ENCODE data around the gene CNTN1. TPM values are rescaled to one million over a fixed set of nuclear protein-coding genes. Genes with fewer than 3 reads are reported as not detected.

The CNTN1 gene
- total and polyA plus RNA-seq, 2 experiments from 2014 or later: 4.2 to 4.7 TPM

- no peak overlapping the region for H3K27ac ChIP-seq
- DNase-seq (ENCODE audit: low read depth in 1 of 2, low spot score in 1 of 2): no peak
- no peaks in the 10 kb centered on the region for H3K36me3 ChIP-seq
- no peaks in the 10 kb centered on the region for H3K9me3 ChIP-seq (ENCODE audit: low read depth)
- H3K4me3 ChIP-seq: no peak overlapping the region
- no peaks in the 10 kb centered on the region for H3K27me3 ChIP-seq
- TF ChIP-seq CTCF (IDR thresholded peaks at IDR 0.05; ENCODE audit: low read depth, low read length): no peak
- H3K4me1 ChIP-seq (ENCODE audit: low read depth): no peaks in the 10 kb centered on the region
These were observed 296.1 kb downstream of the CNTN1 start for GRCh38 chr12:40988355-40988754.

GRCh38 chr12:40988824-40989223 is 296.6 kb downstream of the CNTN1 start:
- DNase-seq (ENCODE audit: low read depth in 1 of 2, low spot score in 1 of 2): no peak
- no peak for TF ChIP-seq CTCF (IDR thresholded peaks at IDR 0.05; ENCODE audit: low read depth, low read length)
- H3K9me3 ChIP-seq (ENCODE audit: low read depth): no peaks in the 10 kb centered on the region
- H3K27me3 ChIP-seq: no peaks in the 10 kb centered on the region
- no peak overlapping the region for H3K27ac ChIP-seq
- no peaks in the 10 kb centered on the region for H3K36me3 ChIP-seq
- no peaks in the 10 kb centered on the region for H3K4me1 ChIP-seq (ENCODE audit: low read depth)
- H3K4me3 ChIP-seq: no peak overlapping the region

- no peaks in the 10 kb centered on the region for H3K27me3 ChIP-seq
- H3K4me1 ChIP-seq (ENCODE audit: low read depth): no peaks in the 10 kb centered on the region
- no peaks in the 10 kb centered on the region for H3K9me3 ChIP-seq (ENCODE audit: low read depth)
- no peaks in the 10 kb centered on the region for H3K36me3 ChIP-seq
- TF ChIP-seq CTCF (IDR thresholded peaks at IDR 0.05; ENCODE audit: low read depth, low read length): no peak
- H3K4me3 ChIP-seq: no peak overlapping the region
- no peak overlapping the region for H3K27ac ChIP-seq
- no peak for DNase-seq (ENCODE audit: low read depth in 1 of 2, low spot score in 1 of 2)
These were observed 297.5 kb downstream of the CNTN1 start for GRCh38 chr12:40989785-40990184.

- DNase-seq (ENCODE audit: low read depth in 1 of 2, low spot score in 1 of 2): no peak
- no peaks in the 10 kb centered on the region for H3K36me3 ChIP-seq
These were observed 299.9 kb downstream of the CNTN1 start for GRCh38 chr12:40992158-40992557.

GRCh38 chr12:40992674-40993073 is 300.4 kb downstream of the CNTN1 start:
- H3K9me3 ChIP-seq (ENCODE audit: low read depth): no peaks in the 10 kb centered on the region
- H3K4me3 ChIP-seq: no peak overlapping the region
- no peak for DNase-seq (ENCODE audit: low read depth in 1 of 2, low spot score in 1 of 2)
- no peak overlapping the region for H3K27ac ChIP-seq
- H3K27me3 ChIP-seq: no peaks in the 10 kb centered on the region
- no peak for TF ChIP-seq CTCF (IDR thresholded peaks at IDR 0.05; ENCODE audit: low read depth, low read length)
- H3K4me1 ChIP-seq (ENCODE audit: low read depth): peaks cover 3% of the 10 kb centered on the region
- no peaks in the 10 kb centered on the region for H3K36me3 ChIP-seq

More at GRCh38 chr12:40992158-40992557, 299.9 kb downstream of the CNTN1 start:
- Histone ChIP-seq H3K4me1 (ENCODE audit: low read depth) (peaks cover 3% of the 10 kb centered on the region), H3K27ac (no peak overlapping the region), H3K27me3 (no peaks in the 10 kb centered on the region), H3K4me3 (no peak overlapping the region), H3K9me3 (ENCODE audit: low read depth) (no peaks in the 10 kb centered on the region)
- no peak for TF ChIP-seq CTCF (IDR thresholded peaks at IDR 0.05; ENCODE audit: low read depth, low read length)

- Histone ChIP-seq H3K36me3 (no peaks in the 10 kb centered on the region), H3K9me3 (ENCODE audit: low read depth) (no peaks in the 10 kb centered on the region), H3K27ac (no peak overlapping the region), H3K4me3 (no peak overlapping the region), H3K4me1 (ENCODE audit: low read depth) (peaks cover 3% of the 10 kb centered on the region), H3K27me3 (no peaks in the 10 kb centered on the region)
- no peak for TF ChIP-seq CTCF (IDR thresholded peaks at IDR 0.05; ENCODE audit: low read depth, low read length)
- no peak for DNase-seq (ENCODE audit: low read depth in 1 of 2, low spot score in 1 of 2)
These were observed 300.9 kb downstream of the CNTN1 start for GRCh38 chr12:40993158-40993557.

Data from cardiac muscle cell (in vitro differentiated cells and primary cell).